GM12878 (cell line): Measurements from ENCODE around the gene TARBP1.

Source experiments
- CREB1 ChIP-seq: IDR thresholded peaks from 2 replicates; pipeline ENCODE4 v1.6.1; 2012; ENCODE audit warnings: low read depth, mild to moderate bottlenecking, inconsistent platforms
- CREM ChIP-seq: IDR thresholded peaks from 2 replicates; pipeline ENCODE4 v1.6.1; 2014; ENCODE audit warnings: antibody characterized with exemption, low read depth
- EGR1 ChIP-seq, 2 experiments: IDR thresholded peaks; 1 replicate in 1 of 2; 2 replicates in 1 of 2; pipeline ENCODE4 v1.6.1; 2011 to 2012; ENCODE audit warnings: low read depth in 2 of 2, low read length in 2 of 2, borderline replicate concordance in 1 of 2, mild to moderate bottlenecking in 1 of 2, moderate library complexity in 1 of 2
- EZH2 ChIP-seq: IDR thresholded peaks from 2 replicates; pipeline ENCODE4 v1.6.1; 2012; ENCODE audit warnings: low read depth, mild to moderate bottlenecking, control low read depth, inconsistent platforms, low read length, borderline replicate concordance; ENCODE audit not compliant: control insufficient read depth
- LARP7 ChIP-seq: fragments of 450-650 bp; IDR thresholded peaks from 2 replicates; pipeline ENCODE4 v1.6.1; 2017; ENCODE audit warnings: mild to moderate bottlenecking
- MYC ChIP-seq: IDR thresholded peaks from 2 replicates; pipeline ENCODE4 v1.6.1; 2011; ENCODE audit warnings: mild to moderate bottlenecking, low read length, moderate library complexity, inconsistent platforms; ENCODE audit not compliant: insufficient read depth, insufficient replicate concordance, insufficient read length, severe bottlenecking
- POLR2A ChIP-seq: IDR thresholded peaks from 2 replicates; pipeline ENCODE4 v1.6.1; 2011; ENCODE audit warnings: low read depth, mild to moderate bottlenecking, low read length
- SMC3 ChIP-seq: IDR thresholded peaks from 2 replicates; pipeline ENCODE4 v1.6.1; 2011; ENCODE audit warnings: low read length, improper control_type of control experiment, borderline replicate concordance
- TF ChIP-seq, protein P1 (sequence below), 3 experiments: IDR thresholded peaks in 2 of 3; conservative IDR thresholded peaks in 1 of 3; 2 replicates each; pipeline ENCODE4 v1.5.1; 2011; ENCODE audit warnings: low read depth in 3 of 3, low read length in 3 of 3, mild to moderate bottlenecking in 3 of 3, control low read depth in 2 of 3, moderate library complexity in 2 of 3, inconsistent platforms in 1 of 3, mixed read lengths in 1 of 3; ENCODE audit not compliant: control insufficient read depth in 2 of 3, insufficient read depth in 1 of 3; ENCODE audit errors: extremely low read depth in 1 of 3
- TF ChIP-seq, protein P2 (sequence below): IDR thresholded peaks from 2 replicates; pipeline ENCODE4 v1.6.1; 2011; ENCODE audit warnings: borderline replicate concordance, low read depth, mild to moderate bottlenecking, moderate library complexity, mixed read lengths, low read length; ENCODE audit not compliant: insufficient read depth; ENCODE audit errors: extremely low read length

DNA sequence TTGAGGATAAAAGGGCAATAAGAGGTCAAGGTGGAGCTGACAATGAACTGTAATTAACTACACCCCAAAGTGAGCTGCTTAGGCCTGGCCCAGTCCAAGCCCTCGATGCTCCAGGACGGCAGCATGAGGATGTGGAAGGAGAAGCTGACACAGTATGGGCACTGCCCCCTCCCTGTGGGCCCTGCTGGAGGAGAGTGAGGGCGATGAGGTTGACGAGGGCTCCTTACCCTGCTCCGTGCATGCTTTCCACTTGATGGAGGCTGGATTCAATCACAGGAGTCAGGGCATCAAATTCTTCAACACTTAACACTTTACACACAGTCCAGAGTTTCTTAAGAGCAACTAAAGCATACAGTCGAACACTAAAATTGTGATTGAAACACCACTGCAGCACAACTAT is 73.3 kb downstream of the TARBP1 start:
- TF ChIP-seq MYC (no peak), LARP7 (no peak), CREB1 (no peak), EZH2 (no peak), CREM (no peak), POLR2A (no peak), SMC3 (no peak), EGR1 (IDR thresholded peaks at IDR 0.05; ENCODE audit: borderline replicate concordance in 1 of 2, low read depth in 2 of 2, low read length in 2 of 2) (no peak)
- TF ChIP-seq, protein P1, sequence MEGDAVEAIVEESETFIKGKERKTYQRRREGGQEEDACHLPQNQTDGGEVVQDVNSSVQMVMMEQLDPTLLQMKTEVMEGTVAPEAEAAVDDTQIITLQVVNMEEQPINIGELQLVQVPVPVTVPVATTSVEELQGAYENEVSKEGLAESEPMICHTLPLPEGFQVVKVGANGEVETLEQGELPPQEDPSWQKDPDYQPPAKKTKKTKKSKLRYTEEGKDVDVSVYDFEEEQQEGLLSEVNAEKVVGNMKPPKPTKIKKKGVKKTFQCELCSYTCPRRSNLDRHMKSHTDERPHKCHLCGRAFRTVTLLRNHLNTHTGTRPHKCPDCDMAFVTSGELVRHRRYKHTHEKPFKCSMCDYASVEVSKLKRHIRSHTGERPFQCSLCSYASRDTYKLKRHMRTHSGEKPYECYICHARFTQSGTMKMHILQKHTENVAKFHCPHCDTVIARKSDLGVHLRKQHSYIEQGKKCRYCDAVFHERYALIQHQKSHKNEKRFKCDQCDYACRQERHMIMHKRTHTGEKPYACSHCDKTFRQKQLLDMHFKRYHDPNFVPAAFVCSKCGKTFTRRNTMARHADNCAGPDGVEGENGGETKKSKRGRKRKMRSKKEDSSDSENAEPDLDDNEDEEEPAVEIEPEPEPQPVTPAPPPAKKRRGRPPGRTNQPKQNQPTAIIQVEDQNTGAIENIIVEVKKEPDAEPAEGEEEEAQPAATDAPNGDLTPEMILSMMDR (IDR thresholded peaks at IDR 0.05 in 2 of 3, conservative IDR thresholded peaks at IDR 0.05 in 1 of 3; ENCODE audit: control insufficient read depth in 2 of 3, extremely low read depth in 1 of 3, insufficient read depth in 1 of 3, low read depth in 3 of 3, low read length in 3 of 3): no peak
- TF ChIP-seq, protein P2, sequence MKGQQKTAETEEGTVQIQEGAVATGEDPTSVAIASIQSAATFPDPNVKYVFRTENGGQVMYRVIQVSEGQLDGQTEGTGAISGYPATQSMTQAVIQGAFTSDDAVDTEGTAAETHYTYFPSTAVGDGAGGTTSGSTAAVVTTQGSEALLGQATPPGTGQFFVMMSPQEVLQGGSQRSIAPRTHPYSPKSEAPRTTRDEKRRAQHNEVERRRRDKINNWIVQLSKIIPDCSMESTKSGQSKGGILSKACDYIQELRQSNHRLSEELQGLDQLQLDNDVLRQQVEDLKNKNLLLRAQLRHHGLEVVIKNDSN: no peak
